Effector memory CD4-positive, alpha-beta T cell (primary cell): Measurements from ENCODE around the gene TMEM43.
"Not testable (repeated sequence)": the region's sequence is repeated elsewhere in the genome, so short reads cannot be mapped to it uniquely, and the experiment has no call there.

Source experiments
- DNase-seq, 3 donors: peaks; one replicate each; pipeline ENCODE4 v3.0.0-alpha.2; 2020
- H3K27ac ChIP-seq: 2 replicates; pipeline ENCODE4 v1.7.0; 2013; ENCODE audit warnings: mild to moderate bottlenecking, low read length, moderate library complexity; ENCODE audit not compliant: insufficient read depth, poor library complexity, severe bottlenecking
- H3K27me3 ChIP-seq: replicated peaks from 2 replicates; pipeline ENCODE4 v1.7.0; 2013; ENCODE audit warnings: mild to moderate bottlenecking, low read length; ENCODE audit not compliant: insufficient read depth, control insufficient read depth, poor library complexity, severe bottlenecking
- H3K36me3 ChIP-seq: 2 replicates; pipeline ENCODE4 v1.7.0; 2013; ENCODE audit warnings: mild to moderate bottlenecking, low read length, moderate library complexity; ENCODE audit not compliant: control insufficient read depth, insufficient read depth
- H3K4me1 ChIP-seq: 2 replicates; pipeline ENCODE4 v1.7.0; 2013; ENCODE audit warnings: low read length, mild to moderate bottlenecking; ENCODE audit not compliant: control insufficient read depth, insufficient read depth, poor library complexity, severe bottlenecking
- H3K4me3 ChIP-seq: 2 replicates; pipeline ENCODE4 v1.7.0; 2013; ENCODE audit warnings: low read length, low read depth, mild to moderate bottlenecking; ENCODE audit not compliant: insufficient read depth, poor library complexity, severe bottlenecking
- H3K9me3 ChIP-seq: 2 replicates; pipeline ENCODE4 v1.7.0; 2013; ENCODE audit warnings: mild to moderate bottlenecking, low read length, moderate library complexity; ENCODE audit not compliant: control insufficient read depth
- total RNA-seq, 3 donors: gene quantifications; one replicate each; lab custom pipeline; 2026; lab: John Stamatoyannopoulos, UW

TMEM43 gene
- 62.0 to 68.5 (median 63.6) reads per million in 3 donors for total RNA-seq

- peak within 1 kb of the TSS; percentile 92 for H3K27ac ChIP-seq
- no peaks in the 10 kb centered on the region for H3K27me3 ChIP-seq
- no peaks in the 10 kb centered on the region for H3K9me3 ChIP-seq
- H3K4me3 ChIP-seq = peak within 1 kb of the TSS; percentile 97
- peaks cover 31% of the 10 kb centered on the region for H3K4me1 ChIP-seq
- peaks cover 27% of the 10 kb centered on the region for H3K36me3 ChIP-seq
- DNase-seq = peak; percentile 97 to 99 (median 98)
Observed at GRCh38 chr3:14124615-14125192, at the start of gene TMEM43, which contains the start of gene CHCHD4. TSS of gene TMEM43 (plus strand) at chr3:14125052. CDS start at chr3:14125194, 142 bp downstream. TSS of gene CHCHD4 (minus strand) at chr3:14124870. CDS start at chr3:14124676, 194 bp downstream.

GRCh38 chr3:14075233-14075632 lies 49.6 kb upstream of the TMEM43 start:
- H3K4me1 ChIP-seq, H3K27me3 ChIP-seq, H3K36me3 ChIP-seq, DNase-seq, H3K27ac ChIP-seq, H3K9me3 ChIP-seq, H3K4me3 ChIP-seq: not testable (repeated sequence)

DNA sequence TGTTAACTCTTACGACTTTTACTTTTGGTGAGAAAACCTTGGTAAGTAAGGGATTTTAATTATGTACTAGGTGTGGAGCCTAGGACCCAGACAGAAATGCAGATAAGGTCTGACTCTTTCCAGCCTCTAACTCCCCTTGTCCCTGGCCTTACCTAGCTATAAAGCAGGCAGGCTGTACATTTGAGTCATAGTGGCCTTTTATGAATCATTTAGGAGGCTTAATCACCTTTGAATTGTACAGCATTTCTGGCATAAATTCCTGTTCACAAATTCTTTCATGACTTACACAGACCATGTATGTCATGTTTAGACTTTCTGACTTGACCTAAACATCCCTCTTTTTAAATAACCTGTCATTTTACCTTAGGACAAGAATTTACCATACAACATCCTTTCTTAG lies 47.5 kb upstream of the TMEM43 start:
- Histone ChIP-seq H3K27ac (no peak overlapping the region), H3K27me3 (no peaks in the 10 kb centered on the region), H3K36me3 (no peaks in the 10 kb centered on the region), H3K4me1 (no peaks in the 10 kb centered on the region), H3K9me3 (no peaks in the 10 kb centered on the region), H3K4me3 (no peak overlapping the region)
- no peak for DNase-seq

GRCh38 chr3:14082108-14082657 lies 42.7 kb upstream of the TMEM43 start:
- Histone ChIP-seq H3K4me3 (no peak overlapping the region), H3K36me3 (no peaks in the 10 kb centered on the region), H3K27ac (no peak overlapping the region), H3K27me3 (no peaks in the 10 kb centered on the region), H3K9me3 (no peaks in the 10 kb centered on the region), H3K4me1 (no peaks in the 10 kb centered on the region)
- DNase-seq = no peak

DNA sequence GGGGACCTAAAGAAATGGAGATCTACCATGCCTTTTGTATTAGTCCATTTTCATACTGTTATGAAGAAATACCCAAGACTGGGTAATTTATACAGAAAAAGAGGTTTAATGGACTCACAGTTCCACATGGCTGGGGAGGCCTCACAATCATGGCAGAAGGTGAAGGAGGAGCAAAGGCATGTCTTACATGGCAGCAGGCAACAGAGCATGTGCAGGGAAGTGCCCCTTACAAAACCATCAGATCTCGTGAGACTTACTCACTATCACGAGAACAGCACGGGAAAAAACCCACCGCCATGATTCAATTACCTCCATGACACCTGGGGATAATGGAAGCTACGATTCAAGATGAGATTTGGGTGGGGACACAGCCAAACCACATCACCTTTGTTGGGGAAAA lies 37.4 kb upstream of the TMEM43 start:
- H3K27ac ChIP-seq, H3K4me1 ChIP-seq, H3K27me3 ChIP-seq, H3K4me3 ChIP-seq, DNase-seq, H3K36me3 ChIP-seq, H3K9me3 ChIP-seq: not testable (repeated sequence)

DNA sequence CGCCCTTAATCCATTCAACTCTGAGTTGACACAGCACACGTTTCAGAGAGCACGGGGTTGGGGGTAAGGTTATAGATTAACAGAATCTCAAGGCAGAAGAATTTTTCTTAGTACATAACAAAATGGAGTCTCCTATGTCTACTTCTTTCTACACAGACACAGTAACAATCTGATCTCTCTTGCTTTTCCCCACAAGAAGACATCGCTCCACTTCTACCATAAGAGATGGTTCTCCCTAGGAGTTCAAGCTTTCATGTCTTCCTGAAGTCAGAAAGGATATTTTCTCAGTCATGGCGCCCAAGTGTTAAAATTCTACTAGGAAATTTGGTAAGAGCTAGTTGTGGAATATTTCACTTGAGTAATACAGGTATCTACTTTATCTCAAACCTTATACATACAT lies 32.9 kb upstream of the TMEM43 start:
- H3K4me3 ChIP-seq, H3K36me3 ChIP-seq, H3K27ac ChIP-seq, H3K9me3 ChIP-seq, H3K4me1 ChIP-seq, DNase-seq, H3K27me3 ChIP-seq: not testable (repeated sequence)

GRCh38 chr3:14092464-14092863 lies 32.4 kb upstream of the TMEM43 start:
- no peak overlapping the region for H3K4me3 ChIP-seq

DNA sequence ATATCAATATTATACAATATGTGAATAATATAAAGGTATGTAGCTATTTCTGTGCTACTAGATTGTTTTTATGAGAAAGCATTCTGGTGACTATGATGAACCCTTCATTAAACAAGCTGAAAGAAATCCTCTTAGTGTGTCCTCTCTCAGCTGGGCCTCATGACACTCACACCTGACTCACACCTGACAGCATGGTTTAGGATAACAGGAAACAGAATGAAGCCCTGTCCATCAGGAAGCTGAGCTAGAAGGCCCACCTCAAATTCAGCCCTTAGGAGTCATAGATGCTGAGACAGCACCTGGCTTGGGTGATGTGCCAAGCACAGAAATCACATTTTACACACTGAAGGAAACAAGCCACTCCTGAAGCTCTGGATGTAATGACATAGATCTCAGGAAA lies 31.0 kb upstream of the TMEM43 start:
- H3K4me1 ChIP-seq = no peaks in the 10 kb centered on the region
- no peak overlapping the region for H3K4me3 ChIP-seq
- H3K27me3 ChIP-seq = no peaks in the 10 kb centered on the region
- no peaks in the 10 kb centered on the region for H3K36me3 ChIP-seq
- no peak for DNase-seq
- no peaks in the 10 kb centered on the region for H3K9me3 ChIP-seq
- no peak overlapping the region for H3K27ac ChIP-seq

More at GRCh38 chr3:14092464-14092863, 32.4 kb upstream of the TMEM43 start:
- DNase-seq = no peak
- Histone ChIP-seq H3K27ac (no peak overlapping the region), H3K27me3 (no peaks in the 10 kb centered on the region), H3K4me1 (no peaks in the 10 kb centered on the region), H3K36me3 (no peaks in the 10 kb centered on the region), H3K9me3 (no peaks in the 10 kb centered on the region)

DNA sequence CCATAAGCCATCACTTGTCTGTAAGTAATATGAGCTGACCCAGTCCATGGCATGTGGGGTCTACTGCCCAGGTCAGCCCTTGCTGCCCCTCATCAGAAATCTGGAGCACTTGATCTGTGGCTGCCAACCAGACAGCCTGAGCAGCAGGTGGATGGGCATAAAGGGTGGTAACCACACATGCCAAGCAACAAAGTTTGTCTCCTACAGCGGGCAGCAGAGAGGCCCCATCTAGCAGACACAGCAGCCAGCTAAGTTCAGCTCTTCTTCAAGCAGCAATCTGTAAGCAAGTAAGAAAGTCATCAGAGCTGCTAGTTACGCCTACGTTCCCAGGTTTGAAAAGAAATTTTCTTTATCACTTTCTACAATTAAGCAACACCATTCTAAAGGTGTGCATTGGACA lies 28.1 kb upstream of the TMEM43 start:
- no peaks in the 10 kb centered on the region for H3K9me3 ChIP-seq
- no peak for DNase-seq
- H3K27me3 ChIP-seq = no peaks in the 10 kb centered on the region
- no peak overlapping the region for H3K27ac ChIP-seq
- no peaks in the 10 kb centered on the region for H3K4me1 ChIP-seq
- H3K4me3 ChIP-seq = no peak overlapping the region
- no peaks in the 10 kb centered on the region for H3K36me3 ChIP-seq

DNA sequence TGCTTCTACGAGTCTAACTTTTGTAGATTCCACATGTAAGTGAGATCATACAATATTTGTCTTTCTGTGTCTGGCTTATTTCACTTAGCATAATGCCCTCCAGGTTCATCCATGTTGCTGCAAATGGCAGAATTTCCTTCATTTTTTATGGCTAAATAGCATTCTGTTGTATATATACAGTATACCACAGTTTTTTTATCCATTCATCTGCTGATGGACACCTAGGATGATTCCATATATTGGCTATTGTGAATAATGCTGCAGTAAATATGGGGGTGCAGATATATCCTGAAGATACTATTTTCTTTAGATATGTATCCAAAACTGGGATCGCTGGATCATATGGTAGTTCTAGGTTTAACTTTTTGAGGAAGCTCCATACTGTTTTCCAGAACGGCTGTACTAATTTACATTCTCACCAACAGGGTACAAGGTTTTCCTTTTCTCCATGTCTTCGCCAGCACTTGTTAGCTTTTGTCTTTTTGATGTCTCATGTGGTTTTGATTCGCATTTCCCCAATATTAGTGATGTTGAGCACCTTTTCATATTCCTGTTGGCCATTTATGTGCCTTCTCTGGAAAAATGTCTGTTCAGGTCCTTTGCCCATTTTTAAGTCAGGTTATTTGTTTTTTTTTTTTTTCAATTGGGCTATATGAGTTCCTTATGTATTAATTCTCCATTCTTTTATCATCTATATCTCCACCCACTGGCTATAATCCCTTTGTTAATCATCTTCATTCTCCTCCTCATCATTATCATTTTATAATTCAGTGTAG lies 27.0 kb upstream of the TMEM43 start:
- DNase-seq = no peak
- Histone ChIP-seq H3K4me1 (no peaks in the 10 kb centered on the region), H3K36me3 (no peaks in the 10 kb centered on the region), H3K9me3 (no peaks in the 10 kb centered on the region), H3K27ac (no peak overlapping the region), H3K4me3 (no peak overlapping the region), H3K27me3 (no peaks in the 10 kb centered on the region)
